NB4 (cell line): ENCODE measurements around the gene MAGI2.
A peak's percentile ranks its signal among the peaks of the same experiment; 100 is the strongest.

ENCODE experiments used
- DNase-seq: peaks from one replicate; pipeline ENCODE4 v3.0.0; 2010; ENCODE audit warnings: low read depth
- H3K4me3 ChIP-seq: one replicate; pipeline ENCODE4 v1.5.1; 2011; ENCODE audit warnings: mild to moderate bottlenecking, low read depth, low read length, moderate library complexity
- CTCF ChIP-seq: IDR thresholded peaks from one replicate; pipeline ENCODE4 v1.5.1; 2012; ENCODE audit warnings: low read depth, low read length
- MYC ChIP-seq: IDR thresholded peaks from 2 replicates; pipeline ENCODE4 v1.6.1; 2011; ENCODE audit warnings: low read depth, low read length
- POLR2A ChIP-seq: IDR thresholded peaks from 2 replicates; pipeline ENCODE4 v1.6.1; 2011; ENCODE audit warnings: mild to moderate bottlenecking; ENCODE audit not compliant: insufficient read length; ENCODE audit errors: extremely low read depth
- TF ChIP-seq, protein P1 (sequence below): IDR thresholded peaks from 2 replicates; pipeline ENCODE4 v1.6.1; 2011; ENCODE audit warnings: low read depth, low read length

The MAGI2 gene

DNA sequence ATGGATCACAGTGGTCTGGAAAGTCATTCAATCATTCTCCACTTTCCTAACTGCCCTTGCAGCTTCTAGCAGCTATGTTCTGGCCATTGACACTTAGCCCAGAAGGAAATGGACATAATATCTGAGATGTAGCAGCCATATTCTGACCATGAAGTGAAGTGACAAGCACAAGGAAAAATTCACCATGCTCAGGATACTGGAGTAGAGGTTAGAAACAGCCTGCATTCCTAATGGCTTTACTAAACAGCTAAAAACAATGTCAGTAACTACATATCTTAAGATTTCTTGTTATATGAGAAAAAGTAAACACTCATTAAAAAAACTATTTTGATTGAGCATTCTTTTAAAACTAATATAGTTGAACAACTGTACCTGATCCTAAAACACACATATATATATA lies 443.8 kb downstream of the MAGI2 start:
- no peak for DNase-seq
- TF ChIP-seq CTCF = no peak
- TF ChIP-seq, protein P1, sequence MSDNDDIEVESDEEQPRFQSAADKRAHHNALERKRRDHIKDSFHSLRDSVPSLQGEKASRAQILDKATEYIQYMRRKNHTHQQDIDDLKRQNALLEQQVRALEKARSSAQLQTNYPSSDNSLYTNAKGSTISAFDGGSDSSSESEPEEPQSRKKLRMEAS = no peak
- no peak for TF ChIP-seq MYC
- TF ChIP-seq POLR2A = no peak
- no peak overlapping the region for H3K4me3 ChIP-seq

- TF ChIP-seq CTCF = no peak
- TF ChIP-seq POLR2A = no peak
- TF ChIP-seq, protein P1 = no peak
- TF ChIP-seq MYC = no peak
- DNase-seq = no peak
- H3K4me3 ChIP-seq = no peak overlapping the region
Measured at GRCh38 chr7:79008786-79009185, 444.7 kb downstream of the MAGI2 start.

- TF ChIP-seq CTCF = no peak
- no peak for TF ChIP-seq MYC
- no peak overlapping the region for H3K4me3 ChIP-seq
- no peak for DNase-seq
Measured at GRCh38 chr7:78996013-78996412, 457.5 kb downstream of the MAGI2 start.

DNA sequence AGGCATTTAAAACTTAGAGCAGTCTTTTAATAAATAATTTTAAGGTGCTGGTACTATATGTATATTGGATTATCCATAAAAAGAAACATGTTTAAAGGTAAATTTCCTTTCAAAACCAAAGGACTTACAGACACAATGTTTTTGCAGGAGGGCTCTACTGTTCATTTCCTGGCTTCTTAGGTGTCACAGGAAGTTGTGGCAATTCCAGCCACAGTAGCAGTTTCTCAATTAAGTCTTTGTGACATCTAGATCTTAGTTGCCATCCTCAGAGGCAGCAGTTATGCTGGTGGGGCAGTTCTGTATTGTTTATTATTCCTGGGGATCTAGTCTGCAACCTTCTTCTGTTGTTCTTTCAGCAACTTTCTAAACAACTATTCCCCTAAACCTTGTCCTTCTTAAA lies 460.1 kb downstream of the MAGI2 start:
- peak; percentile 9 for DNase-seq
- TF ChIP-seq MYC = no peak
- no peak overlapping the region for H3K4me3 ChIP-seq

GRCh38 chr7:78985509-78985908 lies 468.0 kb downstream of the MAGI2 start:
- H3K4me3 ChIP-seq = no peak overlapping the region
- TF ChIP-seq CTCF (no peak), MYC (no peak), POLR2A (no peak)
- TF ChIP-seq, protein P1 = no peak
- DNase-seq = no peak

DNA sequence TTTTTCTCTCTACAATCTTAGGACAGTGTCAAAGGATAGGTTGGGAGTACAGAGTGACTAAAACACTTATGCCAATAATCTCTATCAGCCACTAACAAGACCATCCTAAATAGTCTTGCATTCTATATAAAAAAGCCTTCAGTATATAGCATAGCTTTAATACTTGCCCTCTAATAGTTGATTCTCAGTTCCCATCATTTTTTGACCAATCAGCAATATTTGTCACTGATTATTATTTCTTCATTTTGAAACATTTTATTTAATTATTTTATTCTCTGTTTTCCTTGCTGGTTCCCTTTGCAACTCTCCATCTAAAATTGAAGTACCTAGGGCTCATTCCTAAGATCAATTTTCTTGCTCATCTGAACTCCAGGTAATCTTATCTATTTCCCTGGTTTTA lies 470.0 kb downstream of the MAGI2 start:
- no peak for TF ChIP-seq MYC
- no peak for TF ChIP-seq POLR2A
- TF ChIP-seq, protein P1 = no peak
- no peak for TF ChIP-seq CTCF
- DNase-seq = no peak
- H3K4me3 ChIP-seq = no peak overlapping the region

- H3K4me3 ChIP-seq = no peak overlapping the region
- no peak for DNase-seq
- TF ChIP-seq CTCF (no peak), POLR2A (no peak), MYC (no peak)
- TF ChIP-seq, protein P1 = no peak
Measured at GRCh38 chr7:78970440-78970916, 483.0 kb downstream of the MAGI2 start.
